PFSK-1 (cell line): ENCODE measurements around the gene SERPINB10.

Experiments
- FOXP2 ChIP-seq: optimal IDR thresholded peaks from 2 replicates; pipeline ENCODE3; 2011; ENCODE audit warnings: borderline replicate concordance, control low read depth, inconsistent platforms; ENCODE audit not compliant: insufficient read depth; ENCODE audit errors: extremely low read length, extremely low read depth
- POLR2AphosphoS5 ChIP-seq: IDR thresholded peaks from 2 replicates; pipeline ENCODE4 v1.6.1; 2012; ENCODE audit warnings: low read depth, mild to moderate bottlenecking, control low read depth, low read length, moderate library complexity
- SIN3A ChIP-seq: IDR thresholded peaks from 2 replicates; pipeline ENCODE4 v1.6.1; 2012; ENCODE audit warnings: mild to moderate bottlenecking, low read length, moderate library complexity, borderline replicate concordance; ENCODE audit not compliant: insufficient read depth
- TAF1 ChIP-seq: IDR thresholded peaks from 2 replicates; pipeline ENCODE4 v1.6.1; 2012; ENCODE audit warnings: low read length, control low read depth, borderline replicate concordance; ENCODE audit not compliant: insufficient read depth
- TF ChIP-seq, protein P1 (sequence below), 2 experiments: IDR thresholded peaks; 2 replicates each; pipeline versions ENCODE4 v1.6.1 to v1.8.0; 2011 to 2012; ENCODE audit warnings: low read depth in 2 of 2, low read length in 2 of 2, control low read depth in 1 of 2, inconsistent platforms in 1 of 2, mild to moderate bottlenecking in 1 of 2, moderate library complexity in 1 of 2; ENCODE audit not compliant: insufficient read depth in 1 of 2

GRCh38 chr18:63930773-63931354, 23.1 kb downstream of the SERPINB10 start:
- TF ChIP-seq POLR2AphosphoS5 (no peak), TAF1 (no peak), SIN3A (no peak), FOXP2 (no peak)
- TF ChIP-seq, protein P1, sequence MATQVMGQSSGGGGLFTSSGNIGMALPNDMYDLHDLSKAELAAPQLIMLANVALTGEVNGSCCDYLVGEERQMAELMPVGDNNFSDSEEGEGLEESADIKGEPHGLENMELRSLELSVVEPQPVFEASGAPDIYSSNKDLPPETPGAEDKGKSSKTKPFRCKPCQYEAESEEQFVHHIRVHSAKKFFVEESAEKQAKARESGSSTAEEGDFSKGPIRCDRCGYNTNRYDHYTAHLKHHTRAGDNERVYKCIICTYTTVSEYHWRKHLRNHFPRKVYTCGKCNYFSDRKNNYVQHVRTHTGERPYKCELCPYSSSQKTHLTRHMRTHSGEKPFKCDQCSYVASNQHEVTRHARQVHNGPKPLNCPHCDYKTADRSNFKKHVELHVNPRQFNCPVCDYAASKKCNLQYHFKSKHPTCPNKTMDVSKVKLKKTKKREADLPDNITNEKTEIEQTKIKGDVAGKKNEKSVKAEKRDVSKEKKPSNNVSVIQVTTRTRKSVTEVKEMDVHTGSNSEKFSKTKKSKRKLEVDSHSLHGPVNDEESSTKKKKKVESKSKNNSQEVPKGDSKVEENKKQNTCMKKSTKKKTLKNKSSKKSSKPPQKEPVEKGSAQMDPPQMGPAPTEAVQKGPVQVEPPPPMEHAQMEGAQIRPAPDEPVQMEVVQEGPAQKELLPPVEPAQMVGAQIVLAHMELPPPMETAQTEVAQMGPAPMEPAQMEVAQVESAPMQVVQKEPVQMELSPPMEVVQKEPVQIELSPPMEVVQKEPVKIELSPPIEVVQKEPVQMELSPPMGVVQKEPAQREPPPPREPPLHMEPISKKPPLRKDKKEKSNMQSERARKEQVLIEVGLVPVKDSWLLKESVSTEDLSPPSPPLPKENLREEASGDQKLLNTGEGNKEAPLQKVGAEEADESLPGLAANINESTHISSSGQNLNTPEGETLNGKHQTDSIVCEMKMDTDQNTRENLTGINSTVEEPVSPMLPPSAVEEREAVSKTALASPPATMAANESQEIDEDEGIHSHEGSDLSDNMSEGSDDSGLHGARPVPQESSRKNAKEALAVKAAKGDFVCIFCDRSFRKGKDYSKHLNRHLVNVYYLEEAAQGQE (IDR thresholded peaks at IDR 0.05; ENCODE audit: insufficient read depth in 1 of 2, low read depth in 2 of 2, low read length in 2 of 2): no peak
